NB4 (cell line): ENCODE data around the gene NXPH4.

Experiments
- POLR2A ChIP-seq: IDR thresholded peaks from 2 replicates; pipeline ENCODE4 v1.6.1; 2011; ENCODE audit warnings: mild to moderate bottlenecking; ENCODE audit not compliant: insufficient read length; ENCODE audit errors: extremely low read depth
- TF ChIP-seq, protein P1 (sequence below): IDR thresholded peaks from one replicate; pipeline ENCODE4 v1.5.1; 2012; ENCODE audit warnings: low read depth, low read length
- TF ChIP-seq, protein P2 (sequence below): IDR thresholded peaks from 2 replicates; pipeline ENCODE4 v1.6.1; 2011; ENCODE audit warnings: low read depth, low read length

DNA sequence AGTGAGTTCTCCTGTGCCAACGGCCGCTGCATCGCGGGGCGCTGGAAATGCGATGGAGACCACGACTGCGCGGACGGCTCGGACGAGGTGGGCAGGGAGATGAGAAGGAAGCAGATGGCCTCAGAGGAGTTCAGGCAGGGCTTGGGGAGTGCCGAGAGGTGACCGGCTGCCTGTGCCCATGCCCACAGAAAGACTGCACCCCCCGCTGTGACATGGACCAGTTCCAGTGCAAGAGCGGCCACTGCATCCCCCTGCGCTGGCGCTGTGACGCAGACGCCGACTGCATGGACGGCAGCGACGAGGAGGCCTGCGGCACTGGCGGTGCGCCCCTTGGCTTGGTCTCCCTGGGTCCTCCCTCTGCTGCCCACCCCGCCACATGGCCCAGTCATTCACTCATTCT lies 13.4 kb upstream of the NXPH4 start:
- TF ChIP-seq, protein P1, sequence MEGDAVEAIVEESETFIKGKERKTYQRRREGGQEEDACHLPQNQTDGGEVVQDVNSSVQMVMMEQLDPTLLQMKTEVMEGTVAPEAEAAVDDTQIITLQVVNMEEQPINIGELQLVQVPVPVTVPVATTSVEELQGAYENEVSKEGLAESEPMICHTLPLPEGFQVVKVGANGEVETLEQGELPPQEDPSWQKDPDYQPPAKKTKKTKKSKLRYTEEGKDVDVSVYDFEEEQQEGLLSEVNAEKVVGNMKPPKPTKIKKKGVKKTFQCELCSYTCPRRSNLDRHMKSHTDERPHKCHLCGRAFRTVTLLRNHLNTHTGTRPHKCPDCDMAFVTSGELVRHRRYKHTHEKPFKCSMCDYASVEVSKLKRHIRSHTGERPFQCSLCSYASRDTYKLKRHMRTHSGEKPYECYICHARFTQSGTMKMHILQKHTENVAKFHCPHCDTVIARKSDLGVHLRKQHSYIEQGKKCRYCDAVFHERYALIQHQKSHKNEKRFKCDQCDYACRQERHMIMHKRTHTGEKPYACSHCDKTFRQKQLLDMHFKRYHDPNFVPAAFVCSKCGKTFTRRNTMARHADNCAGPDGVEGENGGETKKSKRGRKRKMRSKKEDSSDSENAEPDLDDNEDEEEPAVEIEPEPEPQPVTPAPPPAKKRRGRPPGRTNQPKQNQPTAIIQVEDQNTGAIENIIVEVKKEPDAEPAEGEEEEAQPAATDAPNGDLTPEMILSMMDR, result no peak
- TF ChIP-seq POLR2A, result no peak
- TF ChIP-seq, protein P2, sequence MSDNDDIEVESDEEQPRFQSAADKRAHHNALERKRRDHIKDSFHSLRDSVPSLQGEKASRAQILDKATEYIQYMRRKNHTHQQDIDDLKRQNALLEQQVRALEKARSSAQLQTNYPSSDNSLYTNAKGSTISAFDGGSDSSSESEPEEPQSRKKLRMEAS, result no peak
